ENCODE results near the gene TMBIM6. TPM values are rescaled to one million over a fixed set of nuclear protein-coding genes. Genes with fewer than 3 reads are reported as not detected.
A peak's percentile ranks its signal among the peaks of the same experiment; 100 is the strongest.

TMBIM6 gene
- polyA plus RNA-seq, 1 of the 3 experiments (the other 2 are of a cell fraction), result 290 TPM

DNA sequence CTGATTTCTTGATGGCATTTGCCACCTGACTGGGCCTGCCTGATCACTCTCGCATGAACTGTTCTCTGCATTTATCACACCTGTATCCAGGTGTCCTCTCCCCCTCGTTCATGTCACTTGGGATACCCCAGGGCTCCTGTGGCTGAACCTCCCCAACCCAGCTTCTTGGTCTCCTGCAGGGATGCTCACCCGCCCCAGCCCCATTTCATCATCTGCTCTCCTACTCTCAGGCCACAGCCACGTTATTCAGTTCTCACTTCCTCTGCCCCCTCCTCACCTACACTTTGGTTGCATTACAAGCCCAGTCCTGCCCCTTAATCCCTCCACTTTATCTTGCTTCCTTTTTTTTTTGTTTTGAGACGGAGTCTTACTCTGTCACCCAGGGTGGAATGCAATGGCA lies 35.5 kb downstream of the TMBIM6 start:
- no peak for TF ChIP-seq REST (IDR thresholded peaks at IDR 0.05; ENCODE audit: low read depth, low read length)
- TF ChIP-seq, protein P1, sequence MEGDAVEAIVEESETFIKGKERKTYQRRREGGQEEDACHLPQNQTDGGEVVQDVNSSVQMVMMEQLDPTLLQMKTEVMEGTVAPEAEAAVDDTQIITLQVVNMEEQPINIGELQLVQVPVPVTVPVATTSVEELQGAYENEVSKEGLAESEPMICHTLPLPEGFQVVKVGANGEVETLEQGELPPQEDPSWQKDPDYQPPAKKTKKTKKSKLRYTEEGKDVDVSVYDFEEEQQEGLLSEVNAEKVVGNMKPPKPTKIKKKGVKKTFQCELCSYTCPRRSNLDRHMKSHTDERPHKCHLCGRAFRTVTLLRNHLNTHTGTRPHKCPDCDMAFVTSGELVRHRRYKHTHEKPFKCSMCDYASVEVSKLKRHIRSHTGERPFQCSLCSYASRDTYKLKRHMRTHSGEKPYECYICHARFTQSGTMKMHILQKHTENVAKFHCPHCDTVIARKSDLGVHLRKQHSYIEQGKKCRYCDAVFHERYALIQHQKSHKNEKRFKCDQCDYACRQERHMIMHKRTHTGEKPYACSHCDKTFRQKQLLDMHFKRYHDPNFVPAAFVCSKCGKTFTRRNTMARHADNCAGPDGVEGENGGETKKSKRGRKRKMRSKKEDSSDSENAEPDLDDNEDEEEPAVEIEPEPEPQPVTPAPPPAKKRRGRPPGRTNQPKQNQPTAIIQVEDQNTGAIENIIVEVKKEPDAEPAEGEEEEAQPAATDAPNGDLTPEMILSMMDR (IDR thresholded peaks at IDR 0.05), result no peak
- Histone ChIP-seq H3K4me2 (no peak overlapping the region), H3K9ac (no peak overlapping the region), H3K36me3 (replicated peaks in 1 of 2; ENCODE audit: control insufficient read depth in 1 of 2, insufficient read depth in 2 of 2, low read length in 1 of 2) (no peaks in the 10 kb centered on the region), H3K27me3 (ENCODE audit: insufficient read depth) (no peaks in the 10 kb centered on the region), H2AFZ (ENCODE audit: low read depth) (0 out of 2 replicates have a peak overlapping the region, but pooled peaks have one; percentile 21), H3K4me1 (ENCODE audit: control insufficient read depth in 1 of 2, insufficient read depth in 2 of 2, low read depth in 1 of 2, low read length in 1 of 2) (no peaks in the 10 kb centered on the region), H4K20me1 (ENCODE audit: insufficient read depth) (no peaks in the 10 kb centered on the region), H3K27ac (ENCODE audit: low read depth in 2 of 2, low read length in 1 of 2) (no peak overlapping the region), H3F3A (replicated peaks; ENCODE audit: insufficient read depth) (peaks cover 5% of the 10 kb centered on the region), H3K4me3 (ENCODE audit: low read depth in 2 of 2, low read length in 1 of 2) (no peak overlapping the region), H3K9me2 (no peaks in the 10 kb centered on the region), H3K9me3 (no peaks in the 10 kb centered on the region), H3K79me2 (ENCODE audit: insufficient read depth) (no peaks in the 10 kb centered on the region)
- CTCF ChIA-PET, result interaction anchor here (0.7 to 5.7 kb wide), 25 partner anchors 9 to 293 kb away, joined by 3 to 59 read pairs (median 7); partner anchors contain the start of genes FMNL3 and TMBIM6
- 86% methylated on average over 5 of the region's 5 CpGs for WGBS (ENCODE audit: low lambda C conversion rate)
- DNase-seq, result no peak
- POLR2A ChIA-PET, result interaction anchor here (1.2 kb wide), 1 partner anchor 52 kb away, joined by 4 read pairs; the partner anchor contains the start of gene NCKAP5L

DNA sequence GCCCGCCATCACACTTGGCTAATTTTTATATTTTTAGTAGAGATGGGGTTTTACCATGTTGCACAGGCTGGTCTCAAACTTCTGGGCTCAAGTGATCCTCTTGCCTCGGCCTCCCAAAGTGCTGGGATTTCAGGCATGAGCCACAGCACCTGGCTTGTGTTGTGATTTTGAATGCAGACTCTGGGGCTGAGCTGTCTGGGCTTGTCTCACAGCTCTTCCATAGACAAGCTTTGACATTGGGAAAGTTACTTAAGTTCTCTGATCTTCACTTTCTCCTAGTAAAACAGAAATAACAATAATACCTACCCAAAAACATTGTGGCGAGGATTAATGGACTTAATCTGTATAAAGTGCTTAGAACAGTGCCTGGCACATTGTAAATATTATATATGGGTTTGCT lies 36.0 kb downstream of the TMBIM6 start:
- POLR2A ChIA-PET, result interaction anchor here (1.2 kb wide), 1 partner anchor 51 kb away, joined by 4 read pairs; the partner anchor contains the start of gene NCKAP5L
- no peaks in the 10 kb centered on the region for H3K79me2 ChIP-seq (ENCODE audit: insufficient read depth)
- H3K27ac ChIP-seq (ENCODE audit: low read depth in 2 of 2, low read length in 1 of 2), result no peak overlapping the region
- no peak overlapping the region for H2AFZ ChIP-seq (ENCODE audit: low read depth)
- H3K9me3 ChIP-seq, result no peaks in the 10 kb centered on the region
- H3K4me3 ChIP-seq (ENCODE audit: low read depth in 2 of 2, low read length in 1 of 2), result no peak overlapping the region
- H3K9me2 ChIP-seq, result no peaks in the 10 kb centered on the region
- CTCF ChIA-PET, result interaction anchor here (0.6 to 5.7 kb wide), 34 partner anchors 9 to 293 kb away, joined by 3 to 59 read pairs (median 6); partner anchors contain the start of genes FMNL3 and TMBIM6
- no peak overlapping the region for H3K4me2 ChIP-seq
- no peaks in the 10 kb centered on the region for H3K4me1 ChIP-seq (ENCODE audit: control insufficient read depth in 1 of 2, insufficient read depth in 2 of 2, low read depth in 1 of 2, low read length in 1 of 2)
- no peaks in the 10 kb centered on the region for H3K36me3 ChIP-seq (replicated peaks in 1 of 2; ENCODE audit: control insufficient read depth in 1 of 2, insufficient read depth in 2 of 2, low read length in 1 of 2)
- H3K9ac ChIP-seq, result no peak overlapping the region
- no peaks in the 10 kb centered on the region for H4K20me1 ChIP-seq (ENCODE audit: insufficient read depth)
- TF ChIP-seq REST (IDR thresholded peaks at IDR 0.05; ENCODE audit: low read depth, low read length) (no peak), RCOR1 (IDR thresholded peaks at IDR 0.05; ENCODE audit: low read length) (no peak), IRF3 (IDR thresholded peaks at IDR 0.05; ENCODE audit: low read depth, low read length) (no peak), ELF1 (IDR thresholded peaks at IDR 0.05) (no peak), RAD21 (IDR thresholded peaks at IDR 0.05; ENCODE audit: low read length) (no peak)
- TF ChIP-seq, protein P2, sequence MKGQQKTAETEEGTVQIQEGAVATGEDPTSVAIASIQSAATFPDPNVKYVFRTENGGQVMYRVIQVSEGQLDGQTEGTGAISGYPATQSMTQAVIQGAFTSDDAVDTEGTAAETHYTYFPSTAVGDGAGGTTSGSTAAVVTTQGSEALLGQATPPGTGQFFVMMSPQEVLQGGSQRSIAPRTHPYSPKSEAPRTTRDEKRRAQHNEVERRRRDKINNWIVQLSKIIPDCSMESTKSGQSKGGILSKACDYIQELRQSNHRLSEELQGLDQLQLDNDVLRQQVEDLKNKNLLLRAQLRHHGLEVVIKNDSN (IDR thresholded peaks at IDR 0.05; ENCODE audit: borderline replicate concordance, low read depth), result no peak
- DNase-seq, result no peak
- 86% methylated on average over 3 of the region's 3 CpGs for WGBS (ENCODE audit: low lambda C conversion rate)
- no peaks in the 10 kb centered on the region for H3K27me3 ChIP-seq (ENCODE audit: insufficient read depth)
- peaks cover under 1% of the 10 kb centered on the region for H3F3A ChIP-seq (replicated peaks; ENCODE audit: insufficient read depth)

Measured in SK-N-SH (cell line).